GM18502 (cell line): ENCODE results near the gene SLC9B2.
A peak's percentile ranks its signal among the peaks of the same experiment; 100 is the strongest.

Source experiments
- ATAC-seq: cut with Tn5 transposase; IDR thresholded peaks from one replicate; pipeline ENCODE4 v1.9.1; 2021; ENCODE audit warnings: mild to moderate bottlenecking; ENCODE audit not compliant: unreplicated experiment, poor library complexity

Gene SLC9B2

GRCh38 chr4:103076747-103077347 lies at the start of gene SLC9B2:
TSS of gene SLC9B2 (minus strand) at chr4:103076761. CDS start at chr4:103067550, 9,211 bp downstream.
- ATAC-seq = peak; percentile 56

- no peak for ATAC-seq
Measured at GRCh38 chr4:103126126-103126525, 49.6 kb upstream of the SLC9B2 start.

GRCh38 chr4:103123114-103123513 lies 46.6 kb upstream of the SLC9B2 start:
- no peak for ATAC-seq

DNA sequence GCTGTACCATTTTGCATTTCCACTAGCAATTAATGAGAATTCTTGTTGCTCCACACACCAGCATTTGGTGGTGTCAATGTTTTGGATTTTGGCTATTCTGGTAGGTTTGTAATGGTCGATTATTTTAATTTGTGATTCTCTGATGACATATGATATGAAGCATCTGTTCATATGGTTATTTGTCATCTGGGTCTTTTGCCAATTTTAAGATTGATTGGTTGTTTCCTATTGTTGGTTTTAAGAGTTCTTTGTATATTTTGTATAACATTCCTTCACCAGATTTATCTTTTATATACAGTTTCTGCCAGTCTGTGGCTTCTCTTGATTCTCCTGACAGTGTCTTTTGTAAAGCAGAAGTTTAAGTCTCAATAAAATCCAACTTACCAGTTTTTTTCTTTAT lies 41.6 kb upstream of the SLC9B2 start:
- no peak for ATAC-seq

- ATAC-seq = no peak
Measured at GRCh38 chr4:103111598-103111997, 35.0 kb upstream of the SLC9B2 start.

- ATAC-seq = no peak
Measured at GRCh38 chr4:103108542-103108941, 32.0 kb upstream of the SLC9B2 start.

- ATAC-seq = no peak
Measured at GRCh38 chr4:103105558-103106356, 29.2 kb upstream of the SLC9B2 start.

GRCh38 chr4:103104886-103105285 lies 28.3 kb upstream of the SLC9B2 start:
- ATAC-seq = no peak

- no peak for ATAC-seq
Measured at GRCh38 chr4:103100691-103101090, 24.1 kb upstream of the SLC9B2 start.

DNA sequence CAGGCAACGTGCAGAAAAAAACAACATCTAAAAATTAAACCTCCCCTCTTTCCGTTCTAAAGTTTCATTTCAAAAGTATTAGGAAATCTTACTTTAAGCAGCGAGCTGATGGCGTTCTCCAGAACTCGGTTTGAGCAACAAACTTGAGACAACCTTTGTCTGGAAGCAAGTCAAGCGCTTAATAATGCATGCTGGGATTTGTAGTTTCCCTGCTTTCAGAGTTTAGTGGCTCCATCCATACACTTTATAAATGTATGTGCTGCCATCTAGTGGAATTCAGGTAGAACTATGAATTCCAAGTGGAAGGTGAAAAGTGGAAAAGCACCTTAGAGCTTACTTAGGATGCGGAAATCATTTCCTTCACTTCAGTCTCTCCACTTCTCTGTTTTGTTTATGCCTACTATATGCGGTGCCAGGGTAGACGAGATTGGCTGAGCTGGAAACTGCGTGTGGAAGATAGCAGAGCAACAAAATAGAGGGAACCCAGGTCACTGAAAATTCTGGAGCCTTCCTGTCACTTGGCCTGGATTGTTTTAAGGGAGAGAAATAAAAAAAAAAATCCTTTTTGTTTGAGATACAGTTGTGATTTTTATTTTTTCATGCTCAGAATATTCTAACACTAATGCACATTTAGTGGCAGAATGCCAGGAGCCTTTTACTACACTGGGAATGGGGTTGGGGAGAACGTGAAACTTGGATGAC lies 23.3 kb upstream of the SLC9B2 start, which contains the start of gene BDH2:
Gene BDH2 (minus strand): TSS at position 144 of the 702 bp plus-strand sequence. CDS start 3,580 bp downstream, outside the sequence.
- ATAC-seq = peak; percentile 97

GRCh38 chr4:103098756-103099440 lies 22.3 kb upstream of the SLC9B2 start:
- ATAC-seq = no peak

DNA sequence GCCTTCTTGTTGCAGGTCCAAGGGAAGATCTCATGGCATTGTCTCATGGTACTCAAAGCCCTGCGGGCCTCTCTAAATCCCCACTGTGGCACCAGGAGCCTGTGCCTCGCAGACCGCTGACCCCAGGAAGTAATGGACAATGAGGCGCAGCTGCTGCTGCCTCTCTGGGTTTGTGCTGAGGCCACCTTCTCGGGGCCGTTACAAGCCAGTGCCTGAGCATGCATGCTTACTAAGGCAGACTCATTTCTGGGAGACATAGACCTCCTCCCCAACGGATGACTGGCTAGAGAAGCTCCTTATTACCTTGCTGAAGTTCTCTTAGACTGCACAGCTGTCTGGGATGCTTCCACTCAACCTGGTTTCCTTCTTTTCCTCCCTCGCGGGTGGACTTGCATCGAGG lies 21.8 kb upstream of the SLC9B2 start:
- no peak for ATAC-seq

DNA sequence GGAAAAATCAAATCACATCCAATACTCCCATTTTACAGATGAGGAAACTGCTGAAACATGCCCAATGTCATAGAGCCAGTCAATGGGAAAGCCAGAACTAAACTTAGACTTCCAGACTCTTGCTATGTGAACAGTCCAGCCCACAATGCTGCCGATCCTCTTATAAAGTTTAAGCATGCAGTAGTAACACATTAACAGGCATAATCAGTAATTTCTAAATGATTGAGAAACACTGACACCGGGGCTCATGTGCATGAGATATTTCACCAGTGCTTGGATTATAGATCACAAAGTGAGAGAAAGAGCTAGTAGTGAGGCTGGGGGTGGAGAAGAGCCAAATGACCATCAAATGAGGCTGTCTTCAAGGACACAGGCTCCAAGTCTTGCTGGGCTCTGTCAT lies 20.6 kb upstream of the SLC9B2 start:
- ATAC-seq = no peak

GRCh38 chr4:103095080-103095479 lies 18.5 kb upstream of the SLC9B2 start:
- ATAC-seq = no peak

DNA sequence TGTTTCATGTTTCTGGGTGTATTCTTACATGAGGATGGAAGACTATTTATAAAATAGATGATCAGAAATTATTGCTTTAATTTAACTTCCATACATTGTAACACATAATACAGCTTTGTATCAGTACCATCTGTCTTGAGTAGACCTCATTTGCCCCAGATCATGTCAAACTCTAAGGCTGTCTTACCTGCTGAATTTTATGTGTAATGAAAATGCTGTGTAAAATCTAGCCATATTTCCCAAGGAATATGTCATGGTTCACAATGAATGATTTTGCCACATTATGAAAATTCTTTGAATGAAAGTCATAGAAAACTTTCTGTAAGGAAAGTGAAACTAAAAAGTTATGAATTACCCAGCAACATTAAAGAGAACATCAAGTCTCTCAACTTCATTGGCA lies 15.7 kb upstream of the SLC9B2 start:
- no peak for ATAC-seq

DNA sequence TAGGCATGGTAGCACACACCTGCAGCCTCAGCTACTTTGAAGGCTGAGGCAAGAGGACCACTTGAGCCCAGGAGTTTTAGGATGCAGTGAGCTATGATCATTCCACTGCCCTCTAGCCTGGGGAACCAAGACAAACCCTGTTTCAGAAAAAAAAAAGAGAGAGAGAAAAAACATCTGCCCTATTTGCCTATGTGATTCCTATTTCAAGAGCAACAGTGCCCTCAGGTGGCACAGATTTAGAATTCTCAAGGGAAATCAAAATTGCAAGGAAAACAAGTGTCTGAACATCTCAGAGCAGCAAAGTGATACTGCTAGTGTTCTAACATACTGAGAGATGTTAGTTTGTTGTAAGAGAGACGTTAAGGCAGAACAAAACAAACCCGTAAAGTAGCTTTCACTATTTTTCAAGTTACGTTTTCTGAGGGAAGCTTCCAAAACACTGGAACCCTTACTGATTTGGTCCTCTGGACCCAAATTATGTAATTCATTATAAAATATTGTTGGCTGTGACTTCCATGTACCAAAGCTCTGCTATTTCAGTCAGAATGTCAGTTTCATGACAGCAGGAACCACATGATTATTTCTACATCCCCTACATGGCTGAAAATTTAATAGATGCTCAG lies 15.2 kb upstream of the SLC9B2 start:
- peak; percentile 74 for ATAC-seq

DNA sequence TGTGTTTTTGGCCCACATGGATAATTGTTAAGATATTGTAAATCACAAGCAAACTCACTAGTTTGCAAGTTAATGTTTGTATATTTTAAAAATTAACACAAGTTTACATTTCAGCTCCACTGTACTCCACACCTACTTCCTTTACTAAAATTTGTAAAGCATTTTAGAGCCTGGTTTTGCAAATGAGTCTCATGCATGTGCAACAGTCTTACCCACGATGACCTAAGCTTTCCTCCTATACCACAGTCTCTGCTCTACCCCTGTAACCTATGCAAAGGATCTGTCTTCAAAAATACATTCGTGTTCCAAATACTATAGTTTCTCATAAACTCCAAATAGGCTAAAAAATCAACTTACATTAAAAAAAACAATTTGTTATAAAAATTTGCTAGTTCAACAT lies 12.9 kb upstream of the SLC9B2 start:
- ATAC-seq = no peak

GRCh38 chr4:103086551-103086950 lies 10.0 kb upstream of the SLC9B2 start:
- no peak for ATAC-seq

- no peak for ATAC-seq
Measured at GRCh38 chr4:103085555-103086196, 9.1 kb upstream of the SLC9B2 start.

- no peak for ATAC-seq
Measured at GRCh38 chr4:103079621-103080020, 3.1 kb upstream of the SLC9B2 start.
